HCT116 (cell line): ENCODE results near the gene PIEZO2.

Source experiments
- FOSL1 ChIP-seq: IDR thresholded peaks from 2 replicates; pipeline ENCODE4 v1.6.1; 2012; ENCODE audit warnings: low read depth
- MAX ChIP-seq: IDR thresholded peaks from 2 replicates; pipeline ENCODE4 v1.6.1; 2012
- POLR2A ChIP-seq: IDR thresholded peaks from 2 replicates; pipeline ENCODE4 v1.7.0; 2011; ENCODE audit warnings: borderline replicate concordance; ENCODE audit not compliant: insufficient read depth, insufficient read length; ENCODE audit errors: extremely low read depth
- POLR2AphosphoS5 ChIP-seq: IDR thresholded peaks from 2 replicates; pipeline ENCODE4 v1.6.1; 2011; ENCODE audit warnings: mild to moderate bottlenecking, low read depth, low read length, moderate library complexity
- RAD21 ChIP-seq: IDR thresholded peaks from 2 replicates; pipeline ENCODE4 v1.6.1; 2012; ENCODE audit warnings: low read depth, mild to moderate bottlenecking
- SRF ChIP-seq: IDR thresholded peaks from 2 replicates; pipeline ENCODE4 v1.6.1; 2012; ENCODE audit warnings: low read depth
- YY1 ChIP-seq: IDR thresholded peaks from 2 replicates; pipeline ENCODE4 v1.6.1; 2011; ENCODE audit warnings: low read length, low read depth, moderate library complexity, mild to moderate bottlenecking; ENCODE audit not compliant: insufficient replicate concordance; ENCODE audit errors: extremely low read depth
- TF ChIP-seq, protein P1 (sequence below), 3 experiments: fragments of 200-600 bp in 1 of 3; sonication (generic) in 1 of 3; IDR thresholded peaks in 2 of 3; conservative IDR thresholded peaks in 1 of 3; 2 replicates each; pipeline ENCODE4 v1.5.1; 2012 to 2017; ENCODE audit warnings: low read depth in 2 of 3, low read length in 2 of 3, antibody characterized with exemption in 1 of 3, borderline replicate concordance in 1 of 3, control low read depth in 1 of 3, mild to moderate bottlenecking in 1 of 3, mixed read lengths in 1 of 3, mixed run types in 1 of 3, moderate library complexity in 1 of 3; ENCODE audit not compliant: insufficient read depth in 1 of 3

GRCh38 chr18:11055721-11056120 is 93.6 kb downstream of the PIEZO2 start:
- TF ChIP-seq RAD21, result no peak
- no peak for TF ChIP-seq POLR2AphosphoS5
- TF ChIP-seq, protein P1, sequence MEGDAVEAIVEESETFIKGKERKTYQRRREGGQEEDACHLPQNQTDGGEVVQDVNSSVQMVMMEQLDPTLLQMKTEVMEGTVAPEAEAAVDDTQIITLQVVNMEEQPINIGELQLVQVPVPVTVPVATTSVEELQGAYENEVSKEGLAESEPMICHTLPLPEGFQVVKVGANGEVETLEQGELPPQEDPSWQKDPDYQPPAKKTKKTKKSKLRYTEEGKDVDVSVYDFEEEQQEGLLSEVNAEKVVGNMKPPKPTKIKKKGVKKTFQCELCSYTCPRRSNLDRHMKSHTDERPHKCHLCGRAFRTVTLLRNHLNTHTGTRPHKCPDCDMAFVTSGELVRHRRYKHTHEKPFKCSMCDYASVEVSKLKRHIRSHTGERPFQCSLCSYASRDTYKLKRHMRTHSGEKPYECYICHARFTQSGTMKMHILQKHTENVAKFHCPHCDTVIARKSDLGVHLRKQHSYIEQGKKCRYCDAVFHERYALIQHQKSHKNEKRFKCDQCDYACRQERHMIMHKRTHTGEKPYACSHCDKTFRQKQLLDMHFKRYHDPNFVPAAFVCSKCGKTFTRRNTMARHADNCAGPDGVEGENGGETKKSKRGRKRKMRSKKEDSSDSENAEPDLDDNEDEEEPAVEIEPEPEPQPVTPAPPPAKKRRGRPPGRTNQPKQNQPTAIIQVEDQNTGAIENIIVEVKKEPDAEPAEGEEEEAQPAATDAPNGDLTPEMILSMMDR (IDR thresholded peaks at IDR 0.05 in 2 of 3, conservative IDR thresholded peaks at IDR 0.05 in 1 of 3; ENCODE audit: borderline replicate concordance in 1 of 3, insufficient read depth in 1 of 3, low read depth in 2 of 3, low read length in 2 of 3), result no peak
- TF ChIP-seq MAX, result no peak
- TF ChIP-seq YY1, result no peak
- no peak for TF ChIP-seq SRF
- no peak for TF ChIP-seq POLR2A
- no peak for TF ChIP-seq FOSL1
